GM19468 (cell line): ENCODE results near the gene ITPR2.
A peak's percentile ranks its signal among the peaks of the same experiment; 100 is the strongest.

ENCODE experiments used
- ATAC-seq: cut with Tn5 transposase; IDR thresholded peaks from one replicate; pipeline ENCODE4 v1.9.1; 2021; ENCODE audit warnings: mild to moderate bottlenecking, moderate library complexity, moderate number of reproducible peaks; ENCODE audit not compliant: unreplicated experiment; ENCODE audit errors: extremely low read depth

The ITPR2 gene

GRCh38 chr12:26551385-26551784 lies 281.6 kb downstream of the ITPR2 start:
- no peak for ATAC-seq

GRCh38 chr12:26548227-26548626 lies 284.8 kb downstream of the ITPR2 start:
- ATAC-seq: no peak

GRCh38 chr12:26546535-26547314 lies 286.3 kb downstream of the ITPR2 start:
- ATAC-seq: no peak

GRCh38 chr12:26539131-26539530 lies 293.9 kb downstream of the ITPR2 start:
- ATAC-seq: no peak

GRCh38 chr12:26537651-26538050 lies 295.3 kb downstream of the ITPR2 start:
- no peak for ATAC-seq

GRCh38 chr12:26537126-26537525 lies 295.9 kb downstream of the ITPR2 start:
- ATAC-seq: no peak

GRCh38 chr12:26535826-26536225 lies 297.2 kb downstream of the ITPR2 start:
- ATAC-seq: no peak

GRCh38 chr12:26534071-26534470 lies 298.9 kb downstream of the ITPR2 start:
- ATAC-seq: no peak

GRCh38 chr12:26533211-26533610 lies 299.8 kb downstream of the ITPR2 start:
- ATAC-seq: no peak

- no peak for ATAC-seq
These were observed 302.5 kb downstream of the ITPR2 start for GRCh38 chr12:26530461-26530860.

- no peak for ATAC-seq
These were observed 304.1 kb downstream of the ITPR2 start for GRCh38 chr12:26528943-26529342.

GRCh38 chr12:26527682-26528081 lies 305.3 kb downstream of the ITPR2 start:
- ATAC-seq: no peak

GRCh38 chr12:26524862-26525465 lies 308.0 kb downstream of the ITPR2 start:
- ATAC-seq: no peak

- no peak for ATAC-seq
These were observed 309.3 kb downstream of the ITPR2 start for GRCh38 chr12:26523708-26524150.

- no peak for ATAC-seq
These were observed 312.1 kb downstream of the ITPR2 start for GRCh38 chr12:26520869-26521268.

- no peak for ATAC-seq
These were observed 312.9 kb downstream of the ITPR2 start for GRCh38 chr12:26520109-26520508.

GRCh38 chr12:26519462-26519861 lies 313.5 kb downstream of the ITPR2 start:
- no peak for ATAC-seq

GRCh38 chr12:26517320-26517719 lies 315.7 kb downstream of the ITPR2 start:
- peak; percentile 35 for ATAC-seq

GRCh38 chr12:26514364-26514763 lies 318.6 kb downstream of the ITPR2 start:
- ATAC-seq: no peak

- ATAC-seq: no peak
These were observed 319.5 kb downstream of the ITPR2 start for GRCh38 chr12:26513363-26514043.

- ATAC-seq: no peak
These were observed 320.8 kb downstream of the ITPR2 start for GRCh38 chr12:26512213-26512612.
